ENCODE results near the gene ACTG1. TPM values are rescaled to one million over a fixed set of nuclear protein-coding genes. Genes with fewer than 3 reads are reported as not detected.

Gene ACTG1
- total and polyA plus RNA-seq, 9 of the 15 experiments (the other 6 are each of a cell fraction or from before 2014, with no cell fraction given), result 224 to 1,775 (median 568) TPM

DNA sequence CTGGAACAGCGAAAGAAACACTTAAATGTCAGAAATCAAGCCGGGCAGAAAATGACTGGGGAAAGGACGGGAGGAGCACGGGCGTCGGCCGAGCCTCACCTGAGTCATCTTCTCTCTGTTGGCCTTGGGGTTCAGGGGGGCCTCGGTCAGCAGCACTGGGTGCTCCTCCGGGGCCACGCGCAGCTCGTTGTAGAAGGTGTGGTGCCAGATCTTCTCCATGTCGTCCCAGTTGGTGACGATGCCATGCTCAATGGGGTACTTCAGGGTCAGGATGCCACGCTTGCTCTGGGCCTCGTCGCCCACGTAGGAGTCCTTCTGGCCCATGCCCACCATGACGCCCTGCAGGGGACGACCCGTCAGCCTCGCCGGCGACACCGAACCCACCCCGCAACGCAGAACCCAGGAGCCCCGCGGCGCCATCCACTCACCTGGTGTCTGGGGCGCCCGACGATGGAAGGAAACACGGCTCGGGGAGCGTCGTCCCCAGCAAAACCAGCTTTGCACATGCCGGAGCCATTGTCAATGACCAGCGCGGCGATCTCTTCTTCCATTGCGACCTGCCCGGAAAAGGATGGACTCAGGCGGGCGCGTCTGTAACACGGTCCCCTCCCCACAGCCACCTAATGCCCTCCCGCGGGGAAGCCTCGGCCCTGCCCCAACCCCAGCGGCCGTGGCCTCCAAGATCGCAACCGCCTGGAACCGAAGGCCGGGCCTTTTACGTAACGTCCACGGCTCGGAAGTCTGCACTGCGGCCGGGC is 616 bp downstream of the ACTG1 start (continued):
- TF ChIP-seq, protein P1, sequence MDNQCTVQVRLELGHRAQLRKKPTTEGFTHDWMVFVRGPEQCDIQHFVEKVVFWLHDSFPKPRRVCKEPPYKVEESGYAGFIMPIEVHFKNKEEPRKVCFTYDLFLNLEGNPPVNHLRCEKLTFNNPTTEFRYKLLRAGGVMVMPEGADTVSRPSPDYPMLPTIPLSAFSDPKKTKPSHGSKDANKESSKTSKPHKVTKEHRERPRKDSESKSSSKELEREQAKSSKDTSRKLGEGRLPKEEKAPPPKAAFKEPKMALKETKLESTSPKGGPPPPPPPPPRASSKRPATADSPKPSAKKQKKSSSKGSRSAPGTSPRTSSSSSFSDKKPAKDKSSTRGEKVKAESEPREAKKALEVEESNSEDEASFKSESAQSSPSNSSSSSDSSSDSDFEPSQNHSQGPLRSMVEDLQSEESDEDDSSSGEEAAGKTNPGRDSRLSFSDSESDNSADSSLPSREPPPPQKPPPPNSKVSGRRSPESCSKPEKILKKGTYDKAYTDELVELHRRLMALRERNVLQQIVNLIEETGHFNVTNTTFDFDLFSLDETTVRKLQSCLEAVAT (IDR thresholded peaks at IDR 0.05), result peak; percentile 75 to 80; a peak in 1 of 4 replicates
- TF ChIP-seq ZNF354B (CRISPR knock-in tag; IDR thresholded peaks at IDR 0.05) (no peak), GABPB2 (CRISPR knock-in tag; conservative IDR thresholded peaks at IDR 0.05) (no peak), SIN3A (IDR thresholded peaks at IDR 0.05; ENCODE audit: borderline replicate concordance in 2 of 2, control insufficient read depth in 1 of 2, low read depth in 2 of 2, low read length in 2 of 2) (peak; percentile 11 to 61; a peak in 1 of 4 replicates), ZKSCAN1 (IDR thresholded peaks at IDR 0.05; ENCODE audit: low read depth, low read length) (no peak), ZFP30 (CRISPR knock-in tag; IDR thresholded peaks at IDR 0.05; ENCODE audit: borderline replicate concordance) (no peak), HDAC6 (IDR thresholded peaks at IDR 0.05; ENCODE audit: low read depth, low read length) (no peak), RBM25 (IDR thresholded peaks at IDR 0.05; ENCODE audit: low read depth, low read length, severe bottlenecking) (no peak), EWSR1 (IDR thresholded peaks at IDR 0.05; ENCODE audit: borderline replicate concordance, low read depth, partially characterized antibody) (no peak), CTBP1 (IDR thresholded peaks at IDR 0.05; ENCODE audit: borderline replicate concordance) (0 out of 2 replicates have a peak, but pooled peaks have one; percentile 10), ZBTB17 (CRISPR knock-in tag; IDR thresholded peaks at IDR 0.05) (peak; percentile 83), RAD51 (IDR thresholded peaks at IDR 0.05; ENCODE audit: borderline replicate concordance, low read depth) (no peak), SMAD3 (CRISPR knock-in tag; conservative IDR thresholded peaks at IDR 0.05) (peak; percentile 48; the same call in 1 of the 2 replicates)
- TF ChIP-seq, protein P2, sequence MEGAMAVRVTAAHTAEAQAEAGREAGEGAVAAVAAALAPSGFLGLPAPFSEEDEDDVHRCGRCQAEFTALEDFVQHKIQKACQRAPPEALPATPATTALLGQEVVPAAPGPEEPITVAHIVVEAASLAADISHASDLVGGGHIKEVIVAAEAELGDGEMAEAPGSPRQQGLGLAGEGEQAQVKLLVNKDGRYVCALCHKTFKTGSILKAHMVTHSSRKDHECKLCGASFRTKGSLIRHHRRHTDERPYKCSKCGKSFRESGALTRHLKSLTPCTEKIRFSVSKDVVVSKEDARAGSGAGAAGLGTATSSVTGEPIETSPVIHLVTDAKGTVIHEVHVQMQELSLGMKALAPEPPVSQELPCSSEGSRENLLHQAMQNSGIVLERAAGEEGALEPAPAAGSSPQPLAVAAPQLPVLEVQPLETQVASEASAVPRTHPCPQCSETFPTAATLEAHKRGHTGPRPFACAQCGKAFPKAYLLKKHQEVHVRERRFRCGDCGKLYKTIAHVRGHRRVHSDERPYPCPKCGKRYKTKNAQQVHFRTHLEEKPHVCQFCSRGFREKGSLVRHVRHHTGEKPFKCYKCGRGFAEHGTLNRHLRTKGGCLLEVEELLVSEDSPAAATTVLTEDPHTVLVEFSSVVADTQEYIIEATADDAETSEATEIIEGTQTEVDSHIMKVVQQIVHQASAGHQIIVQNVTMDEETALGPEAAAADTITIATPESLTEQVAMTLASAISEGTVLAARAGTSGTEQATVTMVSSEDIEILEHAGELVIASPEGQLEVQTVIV (CRISPR knock-in tag; IDR thresholded peaks at IDR 0.05; ENCODE audit: borderline replicate concordance), result no peak
- TF ChIP-seq, protein P3, sequence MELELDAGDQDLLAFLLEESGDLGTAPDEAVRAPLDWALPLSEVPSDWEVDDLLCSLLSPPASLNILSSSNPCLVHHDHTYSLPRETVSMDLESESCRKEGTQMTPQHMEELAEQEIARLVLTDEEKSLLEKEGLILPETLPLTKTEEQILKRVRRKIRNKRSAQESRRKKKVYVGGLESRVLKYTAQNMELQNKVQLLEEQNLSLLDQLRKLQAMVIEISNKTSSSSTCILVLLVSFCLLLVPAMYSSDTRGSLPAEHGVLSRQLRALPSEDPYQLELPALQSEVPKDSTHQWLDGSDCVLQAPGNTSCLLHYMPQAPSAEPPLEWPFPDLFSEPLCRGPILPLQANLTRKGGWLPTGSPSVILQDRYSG (tag; conservative IDR thresholded peaks at IDR 0.05; ENCODE audit: low read depth), result no peak
- TF ChIP-seq, protein P4, sequence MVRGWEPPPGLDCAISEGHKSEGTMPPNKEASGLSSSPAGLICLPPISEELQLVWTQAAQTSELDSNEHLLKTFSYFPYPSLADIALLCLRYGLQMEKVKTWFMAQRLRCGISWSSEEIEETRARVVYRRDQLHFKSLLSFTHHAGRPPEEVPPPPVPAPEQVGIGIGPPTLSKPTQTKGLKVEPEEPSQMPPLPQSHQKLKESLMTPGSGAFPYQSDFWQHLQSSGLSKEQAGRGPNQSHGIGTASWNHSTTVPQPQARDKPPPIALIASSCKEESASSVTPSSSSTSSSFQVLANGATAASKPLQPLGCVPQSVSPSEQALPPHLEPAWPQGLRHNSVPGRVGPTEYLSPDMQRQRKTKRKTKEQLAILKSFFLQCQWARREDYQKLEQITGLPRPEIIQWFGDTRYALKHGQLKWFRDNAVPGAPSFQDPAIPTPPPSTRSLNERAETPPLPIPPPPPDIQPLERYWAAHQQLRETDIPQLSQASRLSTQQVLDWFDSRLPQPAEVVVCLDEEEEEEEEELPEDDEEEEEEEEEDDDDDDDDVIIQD (CRISPR knock-in tag; IDR thresholded peaks at IDR 0.05), result no peak
- TF ChIP-seq, protein P5, sequence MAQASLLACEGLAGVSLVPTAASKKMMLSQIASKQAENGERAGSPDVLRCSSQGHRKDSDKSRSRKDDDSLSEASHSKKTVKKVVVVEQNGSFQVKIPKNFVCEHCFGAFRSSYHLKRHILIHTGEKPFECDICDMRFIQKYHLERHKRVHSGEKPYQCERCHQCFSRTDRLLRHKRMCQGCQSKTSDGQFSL (CRISPR knock-in tag; IDR thresholded peaks at IDR 0.05), result no peak
- TF ChIP-seq, protein P5 (tag; IDR thresholded peaks at IDR 0.05), result no peak

Measured in K562 (cell line).